Neural crest cell (in vitro differentiated cells): ENCODE results near the gene HDHD3. TPM values are rescaled to one million over a fixed set of nuclear protein-coding genes. Genes with fewer than 3 reads are reported as not detected.

ENCODE experiments used
- DNase-seq: peaks from one replicate; pipeline ENCODE4 v3.0.0; 2021; ENCODE audit warnings: low read depth, mixed read lengths, low spot score
- H3K27ac Mint-ChIP-seq: one replicate; pipeline ENCODE4 v1.8.0; 2021; ENCODE audit warnings: mild to moderate bottlenecking, mixed read lengths; ENCODE audit not compliant: unreplicated experiment
- H3K27me3 Mint-ChIP-seq: 2 replicates; pipeline ENCODE4 v1.8.0; 2021; ENCODE audit warnings: low read depth, mild to moderate bottlenecking, mixed read lengths
- H3K36me3 Mint-ChIP-seq: 2 replicates; pipeline ENCODE4 v1.8.0; 2021; ENCODE audit warnings: low read depth, mild to moderate bottlenecking, mixed read lengths
- H3K4me1 Mint-ChIP-seq: 2 replicates; pipeline ENCODE4 v1.8.0; 2021; ENCODE audit warnings: mixed read lengths
- H3K4me3 Mint-ChIP-seq: one replicate; pipeline ENCODE4 v1.8.0; 2021; ENCODE audit warnings: mild to moderate bottlenecking, mixed read lengths
- H3K9me3 Mint-ChIP-seq: 2 replicates; pipeline ENCODE4 v1.8.0; 2021; ENCODE audit warnings: mixed read lengths
- CTCF ChIP-seq: fragments of 200-600 bp; sonication (generic); conservative IDR thresholded peaks from 2 replicates; pipeline ENCODE4 v1.5.0; 2021; ENCODE audit warnings: antibody characterized with exemption, mild to moderate bottlenecking
- total RNA-seq: library from RNA; stranded (reverse); gene quantifications from 2 replicates; pipeline ENCODE4 v1.2.1, GENCODE V29; 2021

Gene HDHD3
- total RNA-seq, 1 donor from 2014 or later: 13.4 TPM

DNA sequence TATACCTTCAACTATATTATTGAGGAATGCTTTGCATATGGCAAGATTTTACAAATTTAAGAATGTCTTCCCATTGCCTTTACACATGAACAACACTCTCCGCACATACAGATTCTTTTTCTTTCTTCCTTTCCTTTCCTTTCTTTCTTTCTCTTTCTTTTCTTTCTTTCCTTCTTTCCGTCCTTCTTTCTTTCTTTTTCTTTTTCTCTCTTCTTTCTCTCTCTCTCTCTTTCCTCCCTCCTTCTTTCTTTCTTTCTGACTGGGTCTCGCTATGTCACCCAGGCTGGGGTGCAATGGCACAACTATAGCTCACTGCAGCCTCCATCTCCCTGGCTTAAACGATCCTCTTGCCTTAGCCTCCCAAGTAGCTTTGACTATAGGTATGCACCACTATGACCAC lies 50.6 kb downstream of the HDHD3 start:
- no peaks in the 10 kb centered on the region for H3K27me3 Mint-ChIP-seq
- no peak overlapping the region for H3K4me3 Mint-ChIP-seq
- no peak for DNase-seq
- no peak for TF ChIP-seq CTCF
- H3K36me3 Mint-ChIP-seq: no peaks in the 10 kb centered on the region
- no peaks in the 10 kb centered on the region for H3K9me3 Mint-ChIP-seq
- no peaks in the 10 kb centered on the region for H3K4me1 Mint-ChIP-seq
- H3K27ac Mint-ChIP-seq: no peak overlapping the region

Other genes with a start within 250 kb of the HDHD3 start
- gene SLC31A2, start 226.0 kb downstream of the HDHD3 start, total RNA-seq: 3.0 and 3.6 TPM in 2 replicates
- 19.9 and 20.2 TPM in 2 replicates for gene FKBP15, start 155.7 kb downstream of the HDHD3 start, total RNA-seq
- 30.0 and 30.8 TPM in 2 replicates for gene SLC31A1, start 155.4 kb downstream of the HDHD3 start, total RNA-seq
- 35.3 and 37.1 TPM in 2 replicates for gene CDC26, start 101.4 kb downstream of the HDHD3 start, total RNA-seq
- gene PRPF4, start 101.3 kb downstream of the HDHD3 start, total RNA-seq: 46.3 and 46.4 TPM in 2 replicates
- not detected in 2 replicates for gene RNF183, start 73.6 kb downstream of the HDHD3 start, total RNA-seq
- gene WDR31, start 36.7 kb downstream of the HDHD3 start, total RNA-seq: 3.5 and 3.6 TPM in 2 replicates
- gene BSPRY, start 27.4 kb downstream of the HDHD3 start, total RNA-seq: not detected in 2 replicates
- 23.2 and 23.7 TPM in 2 replicates for gene ALAD, start 24.3 kb upstream of the HDHD3 start, total RNA-seq
- 86.5 and 86.6 TPM in 2 replicates for gene POLE3, start 33.7 kb upstream of the HDHD3 start, total RNA-seq
- 0.68 and 0.77 TPM in 2 replicates for gene C9orf43, start 33.8 kb upstream of the HDHD3 start, total RNA-seq
- gene RGS3, start 86.7 kb upstream of the HDHD3 start, total RNA-seq: 36.7 and 41.0 TPM in 2 replicates